M059J (cell line): ENCODE data around the gene NR4A2. TPM values are rescaled to one million over a fixed set of nuclear protein-coding genes. Genes with fewer than 3 reads are reported as not detected.

Experiments
- DNase-seq: peaks from one replicate; pipeline ENCODE4 v3.0.0-alpha.2; 2012; ENCODE audit warnings: low read depth
- total RNA-seq: library from RNA; depleted of rRNA; stranded (reverse); fragments of >200 nt; shearing (Covaris generic); gene quantifications from 2 replicates; pipeline ENCODE4 v1.2.3, GENCODE V29; 2014; rRNA removed

Gene NR4A2
- total RNA-seq, result 0.20 TPM in 1 of 2 replicates, not detected in the other

DNA sequence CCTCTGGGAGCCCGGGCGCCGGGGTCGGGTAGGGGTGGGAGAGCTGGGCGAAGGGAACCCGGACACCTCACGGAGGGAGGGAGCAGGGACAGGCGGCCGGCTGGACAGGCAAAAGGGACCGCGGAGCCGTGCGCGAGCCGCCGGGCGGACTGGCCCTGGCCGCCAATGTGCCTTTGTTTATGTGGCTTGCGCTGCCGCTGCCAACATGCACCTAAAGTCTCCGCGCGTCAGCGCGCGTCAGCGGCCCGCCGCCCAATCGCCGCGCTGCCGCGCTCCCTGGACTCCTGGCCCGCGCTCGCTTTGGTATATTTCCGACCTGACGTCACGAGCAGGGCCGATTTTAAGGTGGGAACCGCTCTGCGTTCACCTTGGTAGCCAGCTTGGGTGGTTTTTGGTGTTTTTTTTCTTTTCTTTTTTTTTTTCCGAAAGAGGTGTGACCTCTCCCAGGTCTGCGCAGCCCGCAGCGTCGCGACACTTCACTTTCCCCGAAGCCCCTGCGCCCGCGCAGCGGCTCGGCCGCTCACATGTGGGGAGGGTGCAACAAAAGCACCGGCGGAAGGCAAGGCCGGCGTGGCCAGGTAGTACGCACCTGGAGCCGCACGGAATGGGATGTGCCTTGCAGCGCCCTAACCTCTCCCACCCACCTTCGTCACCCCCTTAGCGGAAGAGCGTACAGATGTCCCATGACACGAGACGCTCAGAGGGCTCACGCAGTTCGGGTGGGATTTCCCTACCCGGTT is at the start of gene NR4A2:
Gene NR4A2 (minus strand): TSS at position 188 of the 740 bp plus-strand sequence. CDS start 2,535 bp downstream, outside the sequence.
- DNase-seq, result peak; percentile 84

DNA sequence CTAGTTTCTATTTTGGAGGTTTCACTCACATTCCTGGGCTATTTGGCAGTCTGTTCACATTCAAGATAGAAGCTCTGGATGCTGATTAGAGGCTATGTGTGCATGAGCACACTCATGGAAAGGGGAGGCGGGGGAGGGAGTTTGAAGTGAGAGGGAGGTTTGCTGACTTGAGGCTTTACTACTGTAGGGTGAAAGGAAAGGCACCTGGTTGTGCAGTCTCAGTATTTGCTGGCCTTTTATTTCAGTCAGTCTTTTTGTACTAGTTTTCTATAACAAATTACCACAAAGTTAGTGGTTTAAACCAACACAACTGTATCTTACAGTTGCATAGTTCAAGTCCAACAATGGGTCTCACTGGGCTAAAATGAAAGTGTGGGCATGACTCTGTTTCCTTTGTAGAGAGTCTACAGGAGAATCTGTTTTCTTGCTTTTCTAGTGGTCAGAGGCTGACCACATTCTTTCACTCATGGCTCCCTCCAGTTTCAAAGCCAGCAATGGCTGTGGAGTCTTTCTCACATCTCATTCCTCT is 47.7 kb upstream of the NR4A2 start:
- no peak for DNase-seq

DNA sequence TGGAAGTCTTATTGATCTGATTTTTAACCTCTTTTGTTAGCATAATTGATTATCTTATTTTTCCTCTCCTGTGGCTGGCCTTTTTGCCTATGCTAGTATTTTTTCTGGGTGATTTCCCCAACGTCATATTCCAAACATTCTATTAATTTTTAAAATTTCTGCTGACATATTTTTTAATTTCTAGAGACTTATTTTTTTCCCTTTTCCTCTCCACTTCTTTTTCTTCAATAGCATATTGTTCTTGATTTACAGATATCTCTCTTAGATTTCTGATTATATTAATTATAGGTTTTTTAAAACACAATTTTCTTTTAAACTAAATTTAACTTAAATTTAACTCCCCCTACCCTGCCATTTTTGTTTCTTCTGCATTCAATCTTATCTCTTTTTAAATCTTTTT is 47.2 kb upstream of the NR4A2 start:
- no peak for DNase-seq

DNA sequence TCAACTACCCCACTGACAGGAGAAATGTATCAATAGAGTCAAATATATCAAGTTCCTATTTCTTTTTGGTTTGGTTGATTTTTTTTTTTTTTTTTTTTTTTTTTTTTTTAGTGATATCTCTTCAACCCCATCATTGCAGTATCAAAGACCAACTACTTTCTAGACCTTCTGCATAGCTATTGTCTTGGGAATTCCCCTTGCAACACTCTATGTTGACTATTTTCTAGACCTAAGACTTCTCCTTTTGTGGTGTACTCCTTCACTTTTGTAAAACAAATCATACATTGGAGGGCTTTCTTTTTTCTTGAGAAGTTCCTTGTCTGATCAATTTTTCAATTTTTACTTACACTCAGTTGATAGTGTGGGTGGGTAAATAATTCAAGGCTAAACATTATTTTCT is 46.5 kb upstream of the NR4A2 start:
- DNase-seq, result no peak

DNA sequence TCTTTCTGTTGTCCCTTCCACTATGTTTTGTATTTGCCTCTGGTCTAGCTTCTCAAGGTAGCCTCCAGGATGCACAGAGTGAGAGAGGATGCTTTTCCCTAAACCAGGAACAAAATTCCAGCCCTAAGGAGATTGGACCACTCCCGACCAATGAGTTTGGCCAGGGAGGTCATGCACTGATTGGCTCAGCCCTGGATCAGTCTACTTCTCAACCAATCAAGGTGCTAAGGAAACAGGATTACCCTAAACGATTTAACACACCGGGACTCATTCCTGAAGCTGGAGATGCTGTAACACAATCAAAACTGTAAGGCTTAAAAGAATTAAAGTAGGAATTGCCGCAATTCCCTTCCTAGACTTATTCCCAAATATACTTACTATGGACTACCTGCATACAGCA is 34.2 kb upstream of the NR4A2 start:
- no peak for DNase-seq

DNA sequence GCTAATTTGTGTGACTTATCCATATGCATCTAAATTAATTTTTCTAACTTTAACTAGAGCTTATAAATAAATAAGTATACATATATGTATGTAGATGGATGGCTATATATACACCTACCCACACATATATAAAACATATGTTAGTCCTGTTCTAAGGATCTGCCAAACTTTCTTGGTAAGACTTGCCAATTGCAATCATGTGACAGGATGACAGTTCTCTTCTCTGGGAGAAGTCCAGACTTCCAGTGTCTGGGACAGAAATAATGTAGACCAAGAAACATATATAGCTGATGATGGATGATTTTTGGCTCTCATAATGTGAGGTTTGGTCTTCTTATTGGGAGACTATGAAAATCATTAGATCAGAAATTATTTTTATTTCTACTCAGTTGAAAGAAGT is 30.6 kb upstream of the NR4A2 start:
- DNase-seq, result no peak

DNA sequence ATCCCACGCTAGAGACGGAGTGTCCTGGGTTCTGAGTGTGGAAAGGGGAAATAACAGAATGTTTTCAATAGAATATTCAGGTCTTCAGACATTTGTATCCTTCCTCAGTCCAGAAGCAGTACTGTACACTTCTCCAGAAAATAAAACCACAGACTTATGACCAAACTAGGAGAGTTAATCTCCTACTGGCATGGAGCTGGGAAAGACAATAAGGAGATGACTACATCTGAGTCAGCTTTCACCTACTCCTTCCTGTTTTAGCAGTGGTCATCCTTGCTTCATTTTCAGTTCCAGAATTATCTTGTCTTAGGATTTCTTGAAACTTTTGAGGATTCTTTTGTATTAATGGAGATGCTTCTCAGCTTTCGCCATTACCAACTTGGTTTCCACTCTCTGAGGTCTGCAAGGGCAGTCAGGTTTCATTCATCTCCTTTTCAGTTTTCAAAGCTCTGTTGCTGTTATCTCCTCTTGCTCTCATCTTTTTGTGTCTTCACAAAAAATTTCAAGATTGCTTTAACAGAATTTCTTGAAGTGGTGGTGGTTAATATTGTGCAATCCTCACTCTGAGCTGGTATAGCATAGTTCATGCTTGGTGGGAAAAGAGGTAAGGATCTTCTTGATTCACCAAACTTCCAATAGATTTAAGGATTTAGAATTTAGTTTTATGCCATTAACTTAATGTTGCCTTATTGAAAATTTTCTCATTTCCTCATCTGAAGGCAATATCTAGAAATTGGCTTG is 23.7 kb upstream of the NR4A2 start:
- peak; percentile 40 for DNase-seq

DNA sequence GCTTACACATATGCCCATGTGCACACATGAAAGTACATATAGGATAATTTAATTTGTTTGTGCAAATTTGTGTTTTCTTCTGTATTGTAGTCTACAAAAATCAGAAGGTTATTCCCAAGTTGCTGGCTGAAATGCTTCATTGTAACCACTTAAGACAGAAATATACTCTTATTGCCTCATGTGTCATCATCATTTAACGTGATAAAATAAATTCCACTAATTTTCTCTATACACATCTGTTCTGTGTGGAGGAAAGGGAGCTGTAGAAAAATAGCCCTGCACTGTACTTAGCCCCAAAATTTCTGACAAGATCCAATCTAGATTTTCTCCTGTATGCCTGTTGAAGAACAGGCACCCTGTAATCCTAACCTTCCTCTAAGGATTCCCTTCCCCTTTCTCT is 20.4 kb upstream of the NR4A2 start:
- no peak for DNase-seq

DNA sequence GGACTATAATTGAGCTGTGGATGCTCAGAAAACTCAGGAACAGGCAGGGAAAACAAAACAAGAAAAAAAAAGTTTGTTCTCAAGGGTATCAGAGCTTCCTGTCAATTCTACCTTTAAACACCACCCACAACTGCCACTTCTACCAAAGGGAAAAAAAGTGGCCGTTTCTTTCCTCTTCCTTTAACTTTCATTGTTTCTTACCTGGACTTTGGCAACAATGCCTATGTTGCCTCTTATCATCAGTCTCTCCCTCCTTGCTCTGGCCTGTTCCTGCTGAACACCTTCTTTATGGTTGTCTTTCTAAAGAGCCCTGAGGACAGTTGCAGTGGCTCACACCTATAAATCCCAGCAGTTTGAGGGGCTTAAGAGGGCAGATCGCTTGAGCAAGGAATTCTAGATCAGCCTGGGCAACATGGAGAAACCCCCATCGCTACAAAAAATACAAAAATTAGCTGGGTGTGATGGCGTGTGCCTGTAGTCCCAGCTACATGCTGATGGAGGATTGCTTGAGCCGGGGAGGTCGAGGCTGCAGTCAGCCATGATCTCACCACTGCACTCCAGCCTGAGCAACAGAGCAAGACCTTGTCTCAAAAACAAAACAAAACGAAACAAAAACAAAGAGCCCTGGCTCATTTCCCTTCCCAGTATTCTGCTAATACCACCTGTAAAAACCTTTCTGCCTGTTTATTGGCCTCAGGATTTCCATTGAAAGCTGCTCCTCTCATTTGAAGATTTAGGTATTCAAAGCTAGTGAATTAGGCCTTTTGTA is 18.0 kb upstream of the NR4A2 start:
- DNase-seq, result no peak

DNA sequence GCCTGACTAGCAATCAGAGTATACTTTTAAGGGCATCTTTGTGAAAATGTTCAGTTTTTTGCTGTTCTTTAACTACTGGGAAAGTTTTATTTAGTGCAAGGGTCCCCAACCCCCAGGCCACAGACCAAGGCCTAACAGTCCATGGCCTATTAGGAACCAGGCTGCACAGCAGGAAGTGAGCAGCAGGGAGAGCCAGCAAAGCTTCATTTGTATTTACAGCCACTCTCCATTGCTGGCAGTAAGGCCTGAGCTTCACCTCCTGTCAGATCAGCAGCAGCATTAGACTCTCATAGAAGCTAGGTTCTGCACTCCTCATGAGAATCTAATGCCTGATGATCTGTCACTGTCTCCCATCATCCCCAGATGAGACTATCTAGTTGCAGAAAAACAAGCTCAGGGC is 17.1 kb upstream of the NR4A2 start:
- no peak for DNase-seq

DNA sequence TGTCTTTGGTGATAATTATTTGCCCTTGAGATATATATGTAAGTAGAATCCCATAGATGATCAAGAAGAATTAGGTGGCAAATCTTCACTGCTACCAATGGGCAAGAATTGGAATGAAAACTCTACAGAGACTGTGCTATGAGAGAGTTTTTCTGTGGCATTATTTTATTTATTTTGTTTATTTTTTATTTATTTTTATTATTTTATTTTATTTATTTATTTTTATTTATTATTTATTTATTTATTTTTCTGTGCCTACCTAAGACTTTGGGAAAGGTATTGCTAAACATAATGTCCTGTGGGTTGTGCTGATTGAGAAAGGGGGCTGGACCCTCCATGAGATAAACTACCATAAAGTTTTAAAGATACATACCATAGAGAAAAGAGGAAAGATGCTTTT is 16.6 kb upstream of the NR4A2 start:
- no peak for DNase-seq

DNA sequence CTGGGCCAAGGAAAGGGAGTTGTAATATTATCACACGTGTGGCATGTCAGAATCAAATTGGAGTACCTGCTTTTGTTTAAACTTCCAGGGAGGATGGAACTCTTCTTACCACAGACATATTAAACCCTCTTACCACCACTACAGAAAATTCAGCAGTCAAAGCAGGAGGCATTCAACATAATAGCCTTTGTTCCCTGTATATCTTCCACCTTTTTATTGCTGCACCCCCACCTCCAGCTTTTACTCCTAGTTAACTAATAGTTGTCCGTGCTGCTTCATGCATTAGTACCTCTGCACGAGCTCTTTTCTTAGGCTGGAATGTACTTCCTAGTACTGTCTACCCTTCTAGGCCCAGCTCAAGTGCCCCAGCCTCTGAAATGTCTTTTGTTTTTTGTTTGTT is 14.9 kb upstream of the NR4A2 start:
- no peak for DNase-seq

DNA sequence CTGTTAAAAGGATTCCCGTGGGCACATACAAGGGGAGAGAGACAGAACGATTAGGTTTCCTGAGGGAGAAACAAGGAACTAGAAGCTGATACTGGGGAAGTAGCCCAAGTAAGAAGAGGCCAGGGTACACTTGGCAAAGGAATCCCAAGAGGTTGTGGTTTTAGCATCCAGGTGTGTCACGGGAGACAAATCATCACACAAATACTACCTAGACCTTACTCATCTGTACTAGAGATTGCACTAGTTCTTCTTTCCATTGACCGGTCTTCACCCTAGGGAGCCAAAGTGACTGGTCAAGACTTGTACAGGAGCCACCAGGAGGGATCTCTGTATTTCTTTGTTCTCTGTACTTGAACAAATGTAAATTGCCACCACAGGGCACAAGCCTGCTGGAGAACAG is 14.2 kb upstream of the NR4A2 start:
- DNase-seq, result no peak

DNA sequence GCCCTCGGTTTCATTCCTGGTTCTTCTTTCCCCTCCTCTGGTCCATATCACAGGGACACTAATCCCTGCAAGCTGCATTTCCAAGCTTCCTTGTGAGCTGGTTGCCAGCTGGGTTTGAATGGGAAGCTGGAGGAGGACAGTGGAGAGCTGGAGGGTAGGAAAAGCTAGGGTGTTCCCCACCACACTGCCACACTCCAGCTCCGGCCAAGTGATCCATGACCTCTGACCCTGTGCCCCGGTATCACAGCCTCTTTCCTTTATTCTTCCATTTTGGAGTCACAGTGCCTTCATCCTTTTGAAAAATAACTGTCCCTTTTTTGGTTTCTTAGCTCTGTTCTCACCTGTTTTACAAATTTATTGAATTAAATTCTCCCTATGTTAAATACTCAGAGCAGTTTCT is 13.1 kb upstream of the NR4A2 start:
- no peak for DNase-seq

DNA sequence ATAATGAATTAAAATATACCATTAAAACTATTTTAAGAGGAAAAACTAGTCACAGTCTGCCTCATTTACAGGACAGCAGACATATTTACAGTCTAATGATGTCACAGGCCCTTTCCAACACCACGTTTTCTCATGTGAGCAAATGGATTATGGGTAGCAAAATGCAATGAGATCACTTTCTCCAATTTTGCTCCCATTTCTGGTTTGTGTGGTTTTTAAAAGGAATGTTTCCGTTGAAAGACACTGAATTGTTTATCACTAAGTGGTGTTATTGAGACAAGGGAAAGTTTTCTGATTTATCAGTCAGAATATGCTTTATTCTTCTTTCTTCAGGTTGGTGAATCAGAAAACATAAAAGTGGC is 11.4 kb upstream of the NR4A2 start:
- peak; percentile 32 for DNase-seq

DNA sequence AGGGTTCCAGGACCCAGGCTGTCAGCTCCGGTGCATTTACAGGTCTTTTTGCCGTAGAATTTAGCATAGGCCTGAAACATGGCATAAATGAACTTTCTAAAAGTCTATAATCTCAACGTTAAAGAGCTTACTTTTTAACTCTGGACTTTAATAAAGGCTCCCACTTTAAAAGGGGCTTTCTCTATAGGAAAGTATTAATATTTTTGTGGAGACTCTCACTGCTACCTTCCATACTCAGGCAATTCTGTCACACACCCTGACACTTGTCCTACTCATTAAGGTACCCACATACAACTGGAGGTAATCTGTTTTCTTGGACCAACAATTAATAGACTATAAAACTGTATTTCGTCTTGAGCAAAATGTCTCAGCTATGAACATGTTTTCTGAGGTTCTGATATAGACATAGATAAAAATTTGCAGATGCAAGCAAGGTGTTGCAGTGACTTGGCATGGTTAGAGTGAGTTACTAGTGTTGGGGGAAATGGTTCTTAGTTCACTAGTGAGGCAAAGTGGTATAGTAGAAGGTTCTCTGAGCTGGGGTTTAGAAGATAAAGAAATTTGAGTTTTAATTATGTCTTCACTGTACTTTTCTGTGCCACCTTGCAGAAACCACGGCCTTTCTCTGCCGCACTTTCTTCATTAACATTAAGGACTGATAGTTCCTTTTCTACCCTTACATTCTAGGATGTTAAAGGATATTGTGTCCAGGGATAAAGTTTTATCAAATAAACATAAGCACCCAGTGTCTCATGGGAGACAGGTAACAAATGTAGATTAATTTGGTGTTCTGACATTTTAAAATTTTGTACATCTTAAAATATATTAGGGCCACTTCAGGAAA is 10.8 kb upstream of the NR4A2 start:
- DNase-seq, result no peak

DNA sequence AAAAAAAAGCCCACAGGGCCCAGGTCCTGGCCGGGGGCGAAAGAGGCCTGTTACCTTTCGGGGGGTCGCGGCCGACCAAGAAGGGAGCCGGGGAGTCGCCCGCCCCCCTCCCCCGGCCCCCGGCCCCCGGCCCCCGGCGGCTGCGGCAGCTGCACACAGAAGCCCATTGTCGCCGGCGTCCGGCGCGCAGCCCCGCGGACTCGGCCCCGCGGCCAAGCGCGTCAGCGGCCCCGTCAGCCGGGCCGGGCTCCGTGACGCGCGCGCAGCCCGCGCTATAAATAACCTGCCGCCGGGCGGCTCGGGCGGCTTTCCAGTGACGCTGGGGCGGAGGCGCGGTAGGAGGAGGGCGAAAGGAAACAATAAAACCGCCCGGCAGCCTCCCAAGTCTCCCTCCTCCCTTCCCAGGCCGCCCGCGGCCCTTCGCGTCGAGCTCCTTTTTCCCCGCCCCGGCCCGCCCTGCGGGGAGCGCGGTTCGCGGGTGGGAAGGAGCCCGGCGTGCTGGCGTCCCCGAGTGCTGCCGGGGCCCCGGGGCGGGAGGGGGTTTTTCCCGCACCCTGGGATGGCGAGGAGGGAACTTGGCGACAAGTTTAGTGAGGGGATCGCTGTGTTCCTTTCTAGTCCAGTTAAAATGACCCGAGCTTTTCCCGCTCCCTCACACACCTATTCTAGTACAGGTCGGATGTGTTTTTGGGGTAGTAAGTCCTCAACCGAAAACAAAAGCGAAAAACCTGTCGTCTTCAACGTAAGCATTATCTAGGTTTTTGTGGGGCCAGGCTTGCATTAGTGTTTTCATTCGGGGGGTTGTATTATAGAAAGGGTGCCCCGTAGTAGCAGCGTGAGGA is 10.0 kb upstream of the NR4A2 start:
- peak; percentile 91 for DNase-seq

DNA sequence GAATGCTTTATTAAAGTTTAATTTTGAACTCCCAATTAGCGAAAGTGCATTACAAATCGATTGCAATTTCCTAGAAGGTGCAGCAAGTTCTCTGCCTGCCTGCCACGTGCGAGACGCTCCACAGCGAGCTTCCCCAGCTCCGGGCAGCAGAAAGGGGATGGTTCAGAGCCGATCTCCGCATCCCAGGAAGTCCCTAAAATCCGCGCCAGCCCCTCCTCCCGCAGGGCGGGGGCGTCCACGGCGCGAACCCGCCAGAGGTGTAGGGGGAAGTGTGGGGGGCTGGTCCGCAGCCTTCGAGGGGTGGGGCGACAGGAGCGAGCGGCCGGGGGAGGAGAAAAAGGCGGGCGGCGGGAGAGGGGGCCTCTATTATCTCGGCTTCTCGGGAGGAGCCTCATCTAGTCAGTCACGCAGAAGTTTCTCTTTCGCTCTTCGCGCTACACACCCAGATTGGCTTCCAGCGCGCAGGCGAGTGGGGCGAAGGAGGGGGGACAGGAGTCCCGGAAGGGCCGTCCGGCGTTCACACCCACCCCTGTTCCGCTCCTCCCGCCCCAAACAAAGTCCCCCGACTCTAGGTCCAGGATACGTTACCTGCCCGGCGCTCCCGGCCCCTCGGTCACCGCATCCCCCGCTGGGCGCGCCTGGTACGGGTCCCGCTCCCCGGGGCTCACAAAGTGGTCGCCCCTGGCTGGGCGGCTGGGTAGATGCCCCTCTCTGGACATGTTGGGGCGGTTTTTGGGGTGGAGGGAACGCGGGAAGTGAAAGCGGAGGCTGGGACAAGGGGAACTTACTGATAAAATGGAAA is 9.1 kb upstream of the NR4A2 start:
- DNase-seq, result peak; percentile 93

DNA sequence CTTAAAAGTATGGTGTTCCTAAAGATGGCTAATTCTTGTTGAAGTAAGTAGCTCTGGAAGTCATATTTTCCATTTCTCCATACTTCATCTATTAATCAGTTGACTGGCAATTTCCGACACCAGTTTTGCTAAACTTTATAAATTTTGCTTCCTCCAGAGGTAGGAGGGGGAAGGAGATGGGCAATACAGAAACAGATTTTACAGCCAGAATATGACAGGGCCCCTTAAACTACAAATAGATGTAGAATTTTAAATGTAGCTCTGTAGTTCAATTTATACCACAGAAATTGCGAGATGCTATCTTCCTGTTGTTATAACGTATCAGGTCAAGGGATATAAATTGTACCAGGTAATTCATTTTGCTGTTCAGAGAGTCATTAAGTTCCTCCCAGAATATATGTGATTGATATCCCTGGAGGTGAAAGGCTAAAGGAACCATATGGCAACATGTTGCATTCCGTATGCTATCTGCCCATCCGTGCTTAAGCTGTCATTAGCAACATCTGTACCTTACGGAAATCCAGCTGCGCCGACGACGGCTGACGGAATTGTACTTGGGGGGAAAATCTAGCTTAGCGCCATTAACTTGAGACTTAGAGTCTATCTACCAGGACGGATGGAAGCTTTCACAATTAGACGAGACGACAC is 8.4 kb upstream of the NR4A2 start:
- DNase-seq, result no peak
